Calu3 (cell line): ENCODE measurements around the gene SLC9B2. TPM values are rescaled to one million over a fixed set of nuclear protein-coding genes. Genes with fewer than 3 reads are reported as not detected.

Experiments
- BruUV-seq: library from RNA; stranded (reverse); fragments of 400-500 nt; replicated peaks from 2 replicates; lab custom pipeline; 2021; lab: Mats Ljungman, UMichigan
- CTCF ChIA-PET: fragments of 300-600 bp; sonication (Branson Sonifier 250); formaldehyde crosslinking; loops from one replicate; lab custom pipeline; 2022; ENCODE audit warnings: antibody characterized with exemption; lab: Charles Lee
- DNase-seq: peaks from one replicate; pipeline ENCODE4 v3.0.0; 2022
- H3K27ac Mint-ChIP-seq: one replicate; pipeline ENCODE4 v1.8.0; 2022; ENCODE audit warnings: mixed read lengths; ENCODE audit not compliant: unreplicated experiment
- H3K27me3 Mint-ChIP-seq: one replicate; pipeline ENCODE4 v1.8.0; 2022; ENCODE audit warnings: mixed read lengths; ENCODE audit not compliant: unreplicated experiment
- H3K36me3 Mint-ChIP-seq: one replicate; pipeline ENCODE4 v1.8.0; 2022; ENCODE audit warnings: mild to moderate bottlenecking, moderate library complexity, mixed read lengths; ENCODE audit not compliant: insufficient read depth, unreplicated experiment
- H3K4me1 Mint-ChIP-seq: one replicate; pipeline ENCODE4 v1.8.0; 2022; ENCODE audit warnings: mild to moderate bottlenecking, low read depth, mixed read lengths; ENCODE audit not compliant: unreplicated experiment
- H3K4me3 Mint-ChIP-seq: one replicate; pipeline ENCODE4 v1.8.0; 2022; ENCODE audit warnings: mild to moderate bottlenecking, low read depth, moderate library complexity, mixed read lengths; ENCODE audit not compliant: unreplicated experiment
- H3K9me3 Mint-ChIP-seq: one replicate; pipeline ENCODE4 v1.8.0; 2022; ENCODE audit warnings: low read depth, mixed read lengths; ENCODE audit not compliant: unreplicated experiment
- CTCF ChIP-seq: fragments of 200-600 bp; IDR thresholded peaks from one replicate; pipeline ENCODE4 v1.8.0; 2022; ENCODE audit warnings: antibody characterized with exemption; ENCODE audit not compliant: unreplicated experiment
- intact Hi-C: fragments of 100-400 bp; cut with micrococcal nuclease; formaldehyde crosslinking; loops from one replicate; pipeline ENCODE4 v1.10.0; 2022; ENCODE audit not compliant: unreplicated experiment
- total RNA-seq: library from RNA; stranded (reverse); gene quantifications from 2 replicates; pipeline ENCODE4 v1.2.3, GENCODE V29; 2022

The SLC9B2 gene
- total RNA-seq, 1 experiment from 2014 or later, result 2.7 TPM

GRCh38 chr4:102988429-102989020 lies 88.0 kb downstream of the SLC9B2 start:
- TF ChIP-seq CTCF, result no peak
- Mint-ChIP-seq H3K27ac (no peak overlapping the region), H3K4me1 (no peaks in the 10 kb centered on the region), H3K4me3 (no peak overlapping the region), H3K27me3 (no peaks in the 10 kb centered on the region), H3K36me3 (no peaks in the 10 kb centered on the region), H3K9me3 (no peaks in the 10 kb centered on the region)
- CTCF ChIA-PET, result no interaction called here
- no TSS peak for BruUV-seq
- intact Hi-C loops, result no loop called here
- no peak for DNase-seq

- no peak overlapping the region for H3K4me3 Mint-ChIP-seq
- no peak overlapping the region for H3K27ac Mint-ChIP-seq
- CTCF ChIA-PET, result no interaction called here
- no peak for DNase-seq
- H3K27me3 Mint-ChIP-seq, result no peaks in the 10 kb centered on the region
- no peak for TF ChIP-seq CTCF
- no peaks in the 10 kb centered on the region for H3K36me3 Mint-ChIP-seq
- BruUV-seq, result no TSS peak
- H3K9me3 Mint-ChIP-seq, result peaks cover 2% of the 10 kb centered on the region
- H3K4me1 Mint-ChIP-seq, result no peaks in the 10 kb centered on the region
- intact Hi-C loops, result no loop called here
Observed at GRCh38 chr4:102981005-102981404, 95.6 kb downstream of the SLC9B2 start.

Other genes with a start within 250 kb of the SLC9B2 start
- 235 and 243 TPM in 2 replicates for gene UBE2D3, start 249.2 kb downstream of the SLC9B2 start, total RNA-seq
- 34.9 and 36.9 TPM in 2 replicates for gene CISD2, start 207.8 kb downstream of the SLC9B2 start, total RNA-seq
- not detected in 2 replicates for gene SLC9B1, start 57.1 kb downstream of the SLC9B2 start, total RNA-seq
- gene BDH2, start 23.1 kb upstream of the SLC9B2 start, total RNA-seq, result 8.1 and 15.2 TPM in 2 replicates
- 17.9 and 23.5 TPM in 2 replicates for gene CENPE, start 121.6 kb upstream of the SLC9B2 start, total RNA-seq